ENCODE data around the gene MSH5. TPM values are rescaled to one million over a fixed set of nuclear protein-coding genes. Genes with fewer than 3 reads are reported as not detected.
A peak's percentile ranks its signal among the peaks of the same experiment; 100 is the strongest.

Gene MSH5
- total and polyA plus RNA-seq, 9 of the 15 experiments (the other 6 are each of a cell fraction or from before 2014, with no cell fraction given): 12.5 to 104 (median 46.6) TPM

GRCh38 chr6:31739639-31740396, at the start of gene MSH5 (continued):
- TF ChIP-seq AFF1 (IDR thresholded peaks at IDR 0.05; ENCODE audit: low read depth in 1 of 2, partially characterized antibody in 2 of 2) (peak in 1 of 2 experiments; percentile 58), ZNF740 (CRISPR knock-in tag; IDR thresholded peaks at IDR 0.05) (no peak), ZNF740 (tag; IDR thresholded peaks at IDR 0.05) (0 out of 4 replicates have a peak, but pooled peaks of 1 of the 2 experiments have one; percentile 65), ZBTB8A (IDR thresholded peaks at IDR 0.05; ENCODE audit: partially characterized antibody) (no peak), ARHGAP35 (IDR thresholded peaks at IDR 0.05; ENCODE audit: partially characterized antibody) (no peak), RBM34 (IDR thresholded peaks at IDR 0.05; ENCODE audit: borderline replicate concordance, insufficient read depth, low read length) (no peak), LCOR (CRISPR knock-in tag; IDR thresholded peaks at IDR 0.05) (no peak), CREB5 (CRISPR knock-in tag; IDR thresholded peaks at IDR 0.05) (no peak), ERF (CRISPR knock-in tag; IDR thresholded peaks at IDR 0.05) (peak; percentile 90), COPS2 (conservative IDR thresholded peaks at IDR 0.05) (no peak), MCM5 (IDR thresholded peaks at IDR 0.05; ENCODE audit: low read depth) (no peak), RBFOX2 (IDR thresholded peaks at IDR 0.05; ENCODE audit: low read depth, low read length) (peak; percentile 98), FOXP4 (CRISPR knock-in tag; IDR thresholded peaks at IDR 0.05; ENCODE audit: borderline replicate concordance) (peak; percentile 98; the same call in 1 of the 2 replicates), CTCFL (IDR thresholded peaks at IDR 0.05; ENCODE audit: borderline replicate concordance, insufficient read depth, low read depth, low read length, poor library complexity, severe bottlenecking) (no peak), ZNF764 (CRISPR knock-in tag; IDR thresholded peaks at IDR 0.05; ENCODE audit: low read depth) (peak; percentile 44; the same call in 1 of the 2 replicates), BACH1 (tag; IDR thresholded peaks at IDR 0.05) (no peak)
